HEK293T (cell line): ENCODE data around the gene USH1C.

ENCODE experiments used
- ARNT ChIP-seq: fragments of 450-650 bp; IDR thresholded peaks from 2 replicates; pipeline ENCODE4 v1.6.1; 2017; ENCODE audit warnings: mild to moderate bottlenecking
- HDGF ChIP-seq: fragments of 450-650 bp; IDR thresholded peaks from 2 replicates; pipeline ENCODE4 v1.6.1; 2017; ENCODE audit warnings: antibody characterized with exemption, borderline replicate concordance
- SP1 ChIP-seq: fragments of 450-650 bp; IDR thresholded peaks from 2 replicates; pipeline ENCODE4 v1.6.1; 2017
- SUZ12 ChIP-seq: fragments of 450-650 bp; IDR thresholded peaks from 2 replicates; pipeline ENCODE4 v1.6.1; 2016; ENCODE audit warnings: mild to moderate bottlenecking
- ZNF384 ChIP-seq: fragments of 450-650 bp; IDR thresholded peaks from 2 replicates; pipeline ENCODE4 v1.6.1; 2016

DNA sequence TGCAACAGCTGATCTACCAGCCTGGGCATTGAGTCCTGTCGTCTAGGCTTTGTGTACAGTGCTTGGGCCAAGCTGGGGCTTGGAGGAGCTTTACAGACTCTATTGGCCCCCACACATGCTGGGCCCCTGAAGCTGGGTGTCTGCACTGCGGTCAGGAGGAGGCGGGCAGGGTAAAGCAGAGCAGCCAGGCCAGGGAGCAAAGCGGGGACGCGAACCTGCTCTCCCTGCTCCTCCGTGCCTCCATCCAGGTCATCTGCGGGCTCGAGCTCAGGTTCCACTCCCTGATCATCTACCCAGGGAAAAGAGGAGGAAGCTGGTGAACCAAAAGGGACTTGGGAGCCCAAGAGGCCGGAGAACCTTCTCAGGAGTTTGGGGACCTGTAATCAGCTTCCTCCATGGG is 27.0 kb downstream of the USH1C start:
- TF ChIP-seq SUZ12 (no peak), ARNT (no peak), SP1 (no peak), ZNF384 (no peak), HDGF (no peak)
